Uterus (tissue), 4 donors: ENCODE measurements around the gene KLRC4. TPM values are rescaled to one million over a fixed set of nuclear protein-coding genes. Genes with fewer than 3 reads are reported as not detected.
"Not testable (repeated sequence)": the region's sequence is repeated elsewhere in the genome, so short reads cannot be mapped to it uniquely, and the experiment has no call there.

Experiments
- DNase-seq, 2 donors: peaks; one replicate each; pipeline ENCODE4 v3.0.0-alpha.2; 2019 to 2020
- H3K27ac ChIP-seq, 2 donors: fragments of 200-600 bp; sonication (generic); 1 replicate in 1 of 2; 2 replicates in 1 of 2; pipeline ENCODE4 v1.5.1; 2016 to 2018
- H3K27me3 ChIP-seq, 2 donors: fragments of 200-600 bp; sonication (generic); one replicate each; pipeline ENCODE4 v1.5.1; 2018 to 2019; ENCODE audit warnings: control low read depth in 1 of 2
- H3K36me3 ChIP-seq, 2 donors: fragments of 200-600 bp; sonication (generic); one replicate each; pipeline ENCODE4 v1.5.1; 2019; ENCODE audit warnings: control low read depth in 1 of 2
- H3K4me1 ChIP-seq, 2 donors: fragments of 200-600 bp; sonication (generic); one replicate each; pipeline ENCODE4 v1.5.1; 2018 to 2019; ENCODE audit warnings: control low read depth in 1 of 2
- H3K4me3 ChIP-seq, 2 donors: fragments of 200-600 bp; sonication (generic); 1 replicate in 1 of 2; 2 replicates in 1 of 2; pipeline ENCODE4 v1.5.1; 2018 to 2019; ENCODE audit warnings: mild to moderate bottlenecking in 1 of 2
- H3K9me3 ChIP-seq, 2 donors: fragments of 200-600 bp; sonication (generic); one replicate each; pipeline ENCODE4 v1.5.1; 2019; ENCODE audit warnings: control low read depth in 1 of 2
- POLR2A ChIP-seq, 2 donors: fragments of 450-650 bp; IDR thresholded peaks; one replicate each; pipeline ENCODE4 v1.6.1; 2016; ENCODE audit warnings: antibody characterized with exemption in 2 of 2, mild to moderate bottlenecking in 1 of 2, moderate library complexity in 1 of 2
- intact Hi-C: fragments of 100-400 bp; cut with DNase I; formaldehyde crosslinking; loops from one replicate; pipeline ENCODE4 v1.15.1; 2023; ENCODE audit warnings: low total_unique reads
- total RNA-seq, 4 donors: library from RNA; depleted of rRNA in 3 of 4; stranded (reverse); fragments of >200 nt in 3 of 4; gene quantifications; one replicate each; pipeline versions ENCODE4 v1.1.0 to v1.2.4, GENCODE V29; 2014 to 2023
- TF ChIP-seq, protein P1 (sequence below), 4 experiments: fragments of 200-600 bp in 2 of 4; fragments of 450-650 bp in 2 of 4; sonication (generic) in 2 of 4; IDR thresholded peaks; one replicate each; pipeline ENCODE4 v1.5.1; 2016 to 2019; ENCODE audit warnings: antibody characterized with exemption in 4 of 4, mild to moderate bottlenecking in 2 of 4, moderate library complexity in 1 of 4
- donor health status: DM: yes; HTN: yes; CAD: no.

Gene KLRC4
- total RNA-seq, 4 donors from 2014 or later: 0.85 to 1.8 TPM; not detected in 2

DNA sequence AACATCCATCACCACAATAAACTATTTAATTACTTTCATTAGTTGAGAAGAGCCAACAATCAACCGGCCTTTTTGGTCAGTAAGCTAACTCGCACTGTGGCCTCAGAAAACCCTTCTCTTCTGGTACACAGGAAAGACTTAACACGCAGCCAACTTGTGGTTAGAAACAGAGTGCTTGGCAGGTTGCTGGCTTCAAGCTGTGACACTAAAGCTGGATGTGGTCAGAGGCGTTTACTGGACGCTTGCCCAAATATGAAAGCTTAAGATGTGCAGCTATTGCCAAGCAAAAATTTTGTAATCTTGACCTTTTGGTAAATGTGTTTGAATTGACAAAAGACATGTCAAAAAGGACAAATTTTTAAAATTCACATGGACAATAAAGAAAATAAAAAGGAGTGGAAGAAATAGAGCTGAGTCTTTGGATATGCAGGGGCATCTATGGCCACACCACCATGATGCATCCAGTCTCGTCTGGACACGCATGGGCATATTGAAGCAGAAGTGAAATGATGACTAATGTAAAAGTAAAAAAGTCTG, 17.1 kb downstream of the KLRC4 start:
- DNase-seq: no peak
- intact Hi-C loops: no loop called here

DNA sequence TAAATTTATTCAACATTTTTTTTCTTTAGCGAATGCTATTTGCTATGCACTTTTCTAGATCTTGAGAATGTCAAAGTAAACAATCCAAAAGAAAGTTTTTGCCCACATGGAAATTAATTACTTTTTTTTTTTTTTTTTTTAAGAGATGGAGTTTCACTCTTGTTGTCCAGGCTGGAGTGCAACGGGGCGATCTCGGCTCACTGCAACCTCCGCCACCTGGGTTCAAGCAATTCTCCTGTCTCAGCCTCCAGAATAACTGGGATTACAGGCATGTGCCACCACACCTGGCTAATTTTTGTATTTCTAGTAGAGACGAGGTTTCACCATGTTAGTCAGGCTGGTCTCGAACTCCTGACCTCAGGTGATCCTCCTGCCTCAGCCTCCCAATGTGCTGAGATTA, 18.6 kb downstream of the KLRC4 start:
- DNase-seq, H3K27me3 ChIP-seq, H3K27ac ChIP-seq, H3K4me1 ChIP-seq, H3K9me3 ChIP-seq, intact Hi-C loops, H3K4me3 ChIP-seq, H3K36me3 ChIP-seq: not testable (repeated sequence)

More for the DNA sequence above, 17.1 kb downstream of the KLRC4 start:
- Histone ChIP-seq H3K27me3 (no peaks in the 10 kb centered on the region), H3K36me3 (no peaks in the 10 kb centered on the region), H3K4me1 (no peaks in the 10 kb centered on the region), H3K27ac (no peak overlapping the region), H3K9me3 (no peaks in the 10 kb centered on the region), H3K4me3 (no peak overlapping the region)
- TF ChIP-seq, protein P1, sequence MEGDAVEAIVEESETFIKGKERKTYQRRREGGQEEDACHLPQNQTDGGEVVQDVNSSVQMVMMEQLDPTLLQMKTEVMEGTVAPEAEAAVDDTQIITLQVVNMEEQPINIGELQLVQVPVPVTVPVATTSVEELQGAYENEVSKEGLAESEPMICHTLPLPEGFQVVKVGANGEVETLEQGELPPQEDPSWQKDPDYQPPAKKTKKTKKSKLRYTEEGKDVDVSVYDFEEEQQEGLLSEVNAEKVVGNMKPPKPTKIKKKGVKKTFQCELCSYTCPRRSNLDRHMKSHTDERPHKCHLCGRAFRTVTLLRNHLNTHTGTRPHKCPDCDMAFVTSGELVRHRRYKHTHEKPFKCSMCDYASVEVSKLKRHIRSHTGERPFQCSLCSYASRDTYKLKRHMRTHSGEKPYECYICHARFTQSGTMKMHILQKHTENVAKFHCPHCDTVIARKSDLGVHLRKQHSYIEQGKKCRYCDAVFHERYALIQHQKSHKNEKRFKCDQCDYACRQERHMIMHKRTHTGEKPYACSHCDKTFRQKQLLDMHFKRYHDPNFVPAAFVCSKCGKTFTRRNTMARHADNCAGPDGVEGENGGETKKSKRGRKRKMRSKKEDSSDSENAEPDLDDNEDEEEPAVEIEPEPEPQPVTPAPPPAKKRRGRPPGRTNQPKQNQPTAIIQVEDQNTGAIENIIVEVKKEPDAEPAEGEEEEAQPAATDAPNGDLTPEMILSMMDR (IDR thresholded peaks at IDR 0.05): no peak
- TF ChIP-seq POLR2A (IDR thresholded peaks at IDR 0.05): no peak

DNA sequence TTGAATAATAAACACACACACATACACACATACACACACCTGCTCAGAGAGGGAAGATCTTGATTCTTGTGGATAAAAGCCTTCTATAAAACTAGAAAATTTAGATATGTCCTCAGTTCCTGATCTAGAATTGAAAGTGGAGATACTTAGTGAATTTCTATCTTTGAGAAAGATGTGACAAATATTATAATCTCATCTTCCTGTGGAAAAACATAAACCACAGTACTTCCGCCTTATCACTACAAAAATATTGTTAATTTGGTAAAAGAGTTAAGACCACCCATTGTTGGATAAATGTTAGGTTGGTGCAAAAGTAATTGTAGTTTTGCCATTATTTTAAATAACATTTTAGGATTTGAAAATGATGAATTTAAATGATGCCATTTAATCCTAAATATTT, 19.7 kb downstream of the KLRC4 start, which contains the start of gene KLRK1:
KLRK1 (minus strand) TSS at position 138 of the 400 bp plus-strand sequence. CDS start 1,231 bp downstream, outside the sequence.
- TF ChIP-seq, protein P1 (IDR thresholded peaks at IDR 0.05): no peak
- no peak for TF ChIP-seq POLR2A (IDR thresholded peaks at IDR 0.05)
- Histone ChIP-seq H3K9me3 (no peaks in the 10 kb centered on the region), H3K36me3 (no peaks in the 10 kb centered on the region), H3K27ac (no peak within 1 kb of the TSS), H3K4me1 (no peaks in the 10 kb centered on the region), H3K27me3 (no peaks in the 10 kb centered on the region), H3K4me3 (no peak within 1 kb of the TSS)
- intact Hi-C loops: no loop called here
- DNase-seq: no peak

DNA sequence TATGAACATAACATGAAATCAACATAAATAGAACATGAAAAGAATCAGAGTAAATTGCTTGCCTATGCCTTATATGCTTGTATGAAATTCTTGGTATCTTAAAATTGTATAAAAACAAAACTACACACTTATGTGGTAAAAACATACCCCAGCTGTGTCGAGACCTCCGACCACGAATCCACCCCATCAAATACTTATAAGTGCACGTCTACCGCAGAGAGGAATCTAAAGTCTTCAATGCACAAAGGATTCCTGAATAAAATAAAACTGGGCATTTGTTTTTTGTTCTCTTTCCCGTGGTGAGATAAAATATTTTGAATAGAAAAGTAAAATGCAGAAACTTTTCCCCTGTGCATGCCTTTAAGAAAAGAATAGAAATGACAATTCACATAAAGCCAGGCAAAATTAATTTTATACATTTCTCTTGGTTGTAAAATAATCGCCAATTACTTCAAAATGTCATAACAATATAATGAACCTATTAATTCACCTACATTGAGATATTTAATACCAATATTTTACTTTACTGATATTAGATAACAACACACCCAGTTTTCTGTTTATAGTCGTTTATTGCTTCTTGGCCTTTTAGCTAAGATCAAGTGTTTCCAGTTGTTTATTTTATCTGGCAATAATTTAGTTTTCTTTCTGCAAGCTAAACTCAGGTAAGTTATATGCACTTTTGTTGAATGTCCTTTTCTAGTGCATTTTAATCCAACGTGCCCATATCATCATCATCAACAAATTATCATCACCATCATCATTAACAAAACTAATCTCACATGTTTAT, 20.7 kb downstream of the KLRC4 start:
- no peaks in the 10 kb centered on the region for H3K4me1 ChIP-seq
- no peak overlapping the region for H3K4me3 ChIP-seq
- DNase-seq: no peak
- no peak overlapping the region for H3K27ac ChIP-seq
- H3K27me3 ChIP-seq: no peaks in the 10 kb centered on the region
- intact Hi-C loops: no loop called here
- H3K36me3 ChIP-seq: no peaks in the 10 kb centered on the region
- TF ChIP-seq, protein P1 (IDR thresholded peaks at IDR 0.05): no peak
- TF ChIP-seq POLR2A (IDR thresholded peaks at IDR 0.05): no peak
- no peaks in the 10 kb centered on the region for H3K9me3 ChIP-seq

DNA sequence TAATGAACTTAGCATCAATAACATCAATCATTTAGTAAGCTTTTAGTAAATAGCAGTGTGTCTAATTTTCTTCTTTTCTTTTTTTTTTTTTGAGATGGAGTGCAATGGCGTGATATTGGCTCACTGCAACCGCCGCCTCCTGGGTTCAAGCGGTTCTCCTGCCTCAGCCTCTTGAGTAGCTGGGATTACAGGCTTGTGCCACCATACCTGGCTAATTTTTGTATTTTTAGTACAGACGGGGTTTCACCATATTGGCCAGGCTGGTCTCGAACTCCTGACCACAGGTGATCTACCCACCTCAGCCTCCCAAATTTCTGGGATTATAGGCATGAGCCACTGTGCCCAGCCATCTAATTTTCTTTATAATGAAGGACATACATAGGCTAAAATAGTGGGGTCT, 22.1 kb downstream of the KLRC4 start:
- intact Hi-C loops, H3K4me1 ChIP-seq, H3K36me3 ChIP-seq, H3K27ac ChIP-seq, H3K27me3 ChIP-seq, DNase-seq, H3K4me3 ChIP-seq, H3K9me3 ChIP-seq: not testable (repeated sequence)

DNA sequence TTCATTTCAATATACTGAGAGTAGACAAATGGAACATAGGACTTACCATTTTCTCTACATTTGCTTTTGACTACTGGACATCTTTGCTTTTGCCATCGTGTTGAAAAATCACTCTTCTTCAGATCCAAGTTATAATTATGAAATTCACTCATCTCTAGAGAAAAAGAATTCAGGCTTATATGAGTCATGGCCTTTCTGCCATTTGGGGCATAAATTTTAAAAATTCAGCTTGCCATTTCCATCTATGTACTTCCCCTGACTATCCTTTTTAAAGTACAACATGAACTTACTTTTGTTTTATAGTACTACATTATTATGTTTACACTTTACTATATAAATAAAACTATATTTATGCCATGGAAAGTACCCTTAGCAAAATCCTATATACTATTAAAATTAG, 22.7 kb downstream of the KLRC4 start:
- H3K4me1 ChIP-seq: no peaks in the 10 kb centered on the region
- no peak for DNase-seq
- H3K27ac ChIP-seq: no peak overlapping the region
- TF ChIP-seq POLR2A (IDR thresholded peaks at IDR 0.05): no peak
- TF ChIP-seq, protein P1 (IDR thresholded peaks at IDR 0.05): no peak
- H3K9me3 ChIP-seq: no peaks in the 10 kb centered on the region
- H3K36me3 ChIP-seq: no peaks in the 10 kb centered on the region
- intact Hi-C loops: no loop called here
- H3K27me3 ChIP-seq: no peaks in the 10 kb centered on the region
- no peak overlapping the region for H3K4me3 ChIP-seq
